Measurements from ENCODE around the gene GDF11.

Gene GDF11

DNA sequence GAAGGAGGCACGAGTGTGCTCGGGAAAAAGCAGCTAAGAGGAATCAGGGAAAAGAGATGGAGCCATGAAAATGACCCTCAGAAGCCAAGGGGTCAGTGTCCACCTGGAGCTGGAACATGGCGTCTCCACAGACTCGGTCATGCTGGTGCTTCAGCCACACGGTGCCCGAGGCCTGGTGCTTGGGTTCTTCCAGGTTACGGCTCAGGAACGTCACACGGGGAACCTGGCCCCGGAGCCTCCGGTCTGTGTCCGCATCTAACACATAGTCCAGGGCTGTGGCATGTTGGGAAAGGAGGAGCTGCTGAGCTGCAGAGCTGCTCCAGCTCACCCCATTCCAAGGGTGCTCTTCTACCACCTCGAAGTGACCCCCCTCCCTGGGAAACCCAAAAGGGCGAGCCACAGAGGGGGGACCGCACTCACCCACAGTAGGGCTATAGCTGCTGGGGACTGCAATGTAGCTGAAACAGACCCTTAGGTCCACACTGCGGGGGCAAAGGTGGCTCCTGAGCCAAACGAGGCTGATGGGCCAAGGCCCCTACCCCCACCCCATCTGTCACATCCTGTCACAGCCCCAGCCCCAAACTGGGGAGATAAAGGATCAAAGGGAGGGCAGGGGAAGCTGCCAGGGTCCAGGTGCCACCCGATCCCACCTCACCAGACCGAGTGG is 46.0 kb upstream of the GDF11 start:
- no peak overlapping the region for H3K4me3 ChIP-seq (replicated peaks; ENCODE audit: low read depth, low read length)
- TF ChIP-seq, protein P1, sequence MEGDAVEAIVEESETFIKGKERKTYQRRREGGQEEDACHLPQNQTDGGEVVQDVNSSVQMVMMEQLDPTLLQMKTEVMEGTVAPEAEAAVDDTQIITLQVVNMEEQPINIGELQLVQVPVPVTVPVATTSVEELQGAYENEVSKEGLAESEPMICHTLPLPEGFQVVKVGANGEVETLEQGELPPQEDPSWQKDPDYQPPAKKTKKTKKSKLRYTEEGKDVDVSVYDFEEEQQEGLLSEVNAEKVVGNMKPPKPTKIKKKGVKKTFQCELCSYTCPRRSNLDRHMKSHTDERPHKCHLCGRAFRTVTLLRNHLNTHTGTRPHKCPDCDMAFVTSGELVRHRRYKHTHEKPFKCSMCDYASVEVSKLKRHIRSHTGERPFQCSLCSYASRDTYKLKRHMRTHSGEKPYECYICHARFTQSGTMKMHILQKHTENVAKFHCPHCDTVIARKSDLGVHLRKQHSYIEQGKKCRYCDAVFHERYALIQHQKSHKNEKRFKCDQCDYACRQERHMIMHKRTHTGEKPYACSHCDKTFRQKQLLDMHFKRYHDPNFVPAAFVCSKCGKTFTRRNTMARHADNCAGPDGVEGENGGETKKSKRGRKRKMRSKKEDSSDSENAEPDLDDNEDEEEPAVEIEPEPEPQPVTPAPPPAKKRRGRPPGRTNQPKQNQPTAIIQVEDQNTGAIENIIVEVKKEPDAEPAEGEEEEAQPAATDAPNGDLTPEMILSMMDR (IDR thresholded peaks at IDR 0.05; ENCODE audit: low read length, missing control alignments) = no peak
- DNase-seq (ENCODE audit: low read depth) = no peak

DNA sequence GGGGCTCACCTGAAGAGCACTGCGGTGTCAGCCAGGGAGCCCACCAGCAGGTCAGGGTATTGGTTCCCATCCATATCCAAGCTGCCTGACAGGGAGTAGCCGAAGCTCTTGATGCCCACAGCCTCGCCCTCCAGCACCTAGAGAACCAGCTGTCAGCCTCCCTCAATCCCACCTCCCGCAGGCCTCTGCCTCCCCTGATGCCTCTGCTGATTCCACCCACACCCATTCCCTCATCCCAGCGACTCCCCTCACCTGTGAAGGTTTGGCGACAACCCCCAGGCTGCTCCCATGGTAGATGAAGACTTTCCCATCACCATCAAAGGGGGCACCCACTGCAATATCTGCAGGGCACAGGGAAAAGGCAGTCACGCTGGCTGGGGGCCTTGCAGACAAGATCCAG is 45.2 kb upstream of the GDF11 start:
- DNase-seq (ENCODE audit: low read depth) = no peak
- no peak overlapping the region for H3K4me3 ChIP-seq (replicated peaks; ENCODE audit: low read depth, low read length)
- TF ChIP-seq, protein P1 (IDR thresholded peaks at IDR 0.05; ENCODE audit: low read length, missing control alignments) = no peak

GRCh38 chr12:55698241-55698955 is 44.5 kb upstream of the GDF11 start:
- TF ChIP-seq, protein P1 (IDR thresholded peaks at IDR 0.05; ENCODE audit: low read length, missing control alignments) = no peak
- no peak overlapping the region for H3K4me3 ChIP-seq (replicated peaks; ENCODE audit: low read depth, low read length)
- DNase-seq (ENCODE audit: low read depth) = no peak

DNA sequence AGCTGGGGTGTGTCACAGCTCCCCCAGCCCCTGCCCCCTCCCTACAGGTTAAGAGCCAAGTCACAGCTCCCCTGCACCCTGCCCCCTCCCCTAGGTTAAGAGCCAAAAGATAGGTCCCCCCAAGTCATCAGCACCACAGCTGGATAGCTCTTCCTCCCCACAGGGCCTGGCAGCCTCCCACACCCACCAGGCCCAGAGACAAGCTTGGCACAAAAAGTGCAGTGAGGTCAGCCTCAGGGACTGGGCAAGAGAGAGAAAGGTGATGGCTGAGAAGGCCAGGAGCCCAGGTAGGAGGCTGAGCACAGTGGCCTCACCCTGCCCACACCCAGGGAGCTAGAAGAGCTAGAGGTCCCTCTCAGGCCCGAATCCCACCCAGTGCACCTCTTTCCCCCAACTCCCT is 44.0 kb upstream of the GDF11 start:
- TF ChIP-seq, protein P1 (IDR thresholded peaks at IDR 0.05; ENCODE audit: low read length, missing control alignments) = no peak
- no peak for DNase-seq (ENCODE audit: low read depth)
- H3K4me3 ChIP-seq (replicated peaks; ENCODE audit: low read depth, low read length) = no peak overlapping the region

- DNase-seq (ENCODE audit: low read depth) = no peak
- TF ChIP-seq, protein P1 (IDR thresholded peaks at IDR 0.05; ENCODE audit: low read length, missing control alignments) = no peak
- no peak overlapping the region for H3K4me3 ChIP-seq (replicated peaks; ENCODE audit: low read depth, low read length)
Observed at GRCh38 chr12:55699471-55700055, 43.4 kb upstream of the GDF11 start.

DNA sequence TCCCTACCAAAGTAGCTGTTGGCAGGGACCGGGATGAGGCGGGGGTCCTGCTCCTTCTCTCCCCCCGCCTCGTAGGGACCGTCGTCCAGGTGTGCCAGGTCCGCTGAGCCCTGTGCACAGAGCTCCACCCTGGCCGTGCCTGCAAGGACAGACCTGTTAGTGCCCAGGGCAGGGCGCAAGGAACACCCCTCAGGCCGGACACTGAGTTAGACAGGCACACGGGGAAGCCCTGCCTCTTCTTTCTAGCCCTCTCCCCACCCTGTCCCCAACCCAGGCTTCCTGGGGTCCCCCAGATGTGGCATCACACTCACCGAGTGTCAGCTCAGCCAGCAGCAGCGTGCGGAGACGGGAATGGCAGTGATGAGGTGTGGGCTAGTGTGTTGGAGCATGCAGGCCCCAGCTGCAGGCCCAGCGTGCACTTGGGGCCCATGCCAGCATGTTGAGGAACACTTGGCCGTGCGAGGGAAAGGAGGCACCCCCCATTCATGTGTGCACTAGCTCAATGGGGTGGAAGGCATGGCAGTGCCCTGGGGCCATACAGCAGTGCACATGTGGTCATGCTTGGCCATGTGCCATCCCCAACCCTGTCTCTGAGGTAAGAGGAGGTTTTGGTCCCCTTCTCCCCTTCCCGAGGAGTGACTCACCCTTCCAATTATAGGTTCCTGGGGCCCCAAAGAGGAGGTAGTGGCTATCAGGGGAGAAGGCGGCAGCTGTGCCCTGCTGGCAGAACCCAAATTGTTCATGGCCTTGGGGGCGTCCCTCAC is 42.5 kb upstream of the GDF11 start:
- TF ChIP-seq, protein P1 (IDR thresholded peaks at IDR 0.05; ENCODE audit: low read length, missing control alignments) = no peak
- no peak for DNase-seq (ENCODE audit: low read depth)
- no peak overlapping the region for H3K4me3 ChIP-seq (replicated peaks; ENCODE audit: low read depth, low read length)

Data from fibroblast of pulmonary artery (primary cell).